LNCAP (cell line): ENCODE results near the gene PNMA6F.

Experiments
- TF ChIP-seq, protein P1 (sequence below): fragments of 450-650 bp; IDR thresholded peaks from 2 replicates; pipeline ENCODE4 v1.5.1; 2017; ENCODE audit warnings: mild to moderate bottlenecking

Gene PNMA6F

GRCh38 chrX:153304988-153305736 lies 16.4 kb downstream of the PNMA6F start:
- TF ChIP-seq, protein P1, sequence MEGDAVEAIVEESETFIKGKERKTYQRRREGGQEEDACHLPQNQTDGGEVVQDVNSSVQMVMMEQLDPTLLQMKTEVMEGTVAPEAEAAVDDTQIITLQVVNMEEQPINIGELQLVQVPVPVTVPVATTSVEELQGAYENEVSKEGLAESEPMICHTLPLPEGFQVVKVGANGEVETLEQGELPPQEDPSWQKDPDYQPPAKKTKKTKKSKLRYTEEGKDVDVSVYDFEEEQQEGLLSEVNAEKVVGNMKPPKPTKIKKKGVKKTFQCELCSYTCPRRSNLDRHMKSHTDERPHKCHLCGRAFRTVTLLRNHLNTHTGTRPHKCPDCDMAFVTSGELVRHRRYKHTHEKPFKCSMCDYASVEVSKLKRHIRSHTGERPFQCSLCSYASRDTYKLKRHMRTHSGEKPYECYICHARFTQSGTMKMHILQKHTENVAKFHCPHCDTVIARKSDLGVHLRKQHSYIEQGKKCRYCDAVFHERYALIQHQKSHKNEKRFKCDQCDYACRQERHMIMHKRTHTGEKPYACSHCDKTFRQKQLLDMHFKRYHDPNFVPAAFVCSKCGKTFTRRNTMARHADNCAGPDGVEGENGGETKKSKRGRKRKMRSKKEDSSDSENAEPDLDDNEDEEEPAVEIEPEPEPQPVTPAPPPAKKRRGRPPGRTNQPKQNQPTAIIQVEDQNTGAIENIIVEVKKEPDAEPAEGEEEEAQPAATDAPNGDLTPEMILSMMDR: no peak

- TF ChIP-seq, protein P1: no peak
Observed at GRCh38 chrX:153303276-153304262, 18.0 kb downstream of the PNMA6F start.

DNA sequence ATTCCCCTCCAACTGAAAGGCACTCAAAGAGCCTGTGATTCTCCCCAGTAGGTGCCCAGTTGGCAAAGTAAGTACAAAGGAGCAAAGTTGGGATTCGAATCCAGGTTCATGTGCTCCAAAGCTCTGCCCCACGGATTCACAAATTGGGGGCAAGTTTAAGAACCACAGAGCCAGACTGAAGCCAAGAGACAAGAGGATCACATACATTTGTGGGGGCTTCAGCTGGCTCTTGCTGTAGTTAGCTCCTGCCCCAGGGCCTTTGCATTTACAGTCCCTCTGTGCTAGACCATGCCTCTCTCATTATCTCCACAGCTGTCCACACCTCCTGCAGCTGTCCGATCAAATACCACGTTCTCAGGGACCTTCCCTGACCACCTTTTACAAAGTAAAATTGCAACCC lies 18.8 kb downstream of the PNMA6F start:
- TF ChIP-seq, protein P1: no peak

GRCh38 chrX:153301746-153302145 lies 19.8 kb downstream of the PNMA6F start:
- TF ChIP-seq, protein P1: no peak

- TF ChIP-seq, protein P1: no peak
Observed at GRCh38 chrX:153299855-153300254, 21.7 kb downstream of the PNMA6F start.

DNA sequence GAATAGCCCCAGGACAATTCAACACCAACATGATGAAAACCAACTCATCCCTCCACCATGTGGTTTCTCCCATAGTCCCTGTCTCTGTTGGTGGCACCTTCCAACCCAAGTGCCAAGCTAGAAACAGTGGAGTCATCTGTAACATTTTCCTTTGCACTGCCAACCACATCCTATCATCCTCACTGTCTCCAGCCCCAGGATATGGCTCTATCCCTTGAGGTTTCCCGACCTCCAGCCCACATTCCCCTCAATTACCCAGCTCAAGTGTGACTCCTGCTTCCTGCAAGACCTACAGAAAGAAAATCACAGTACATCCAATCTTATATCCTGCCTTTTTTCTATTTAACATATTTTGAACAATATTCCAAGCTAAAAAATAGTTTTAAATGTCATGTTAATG lies 24.2 kb downstream of the PNMA6F start:
- TF ChIP-seq, protein P1: no peak
